Stimulated activated CD8-positive, alpha-beta memory T cell treated with anti-CD3 and anti-CD28 coated beads, Interleukin-7, amount 100 ng/mL, for 48 hours (primary cell): ENCODE data around the gene SPART.

Source experiments
- DNase-seq, 2 donors: peaks; one replicate each; pipeline ENCODE4 v3.0.0-alpha.2; 2020; ENCODE audit warnings: low read depth in 1 of 2; ENCODE audit errors: extremely low read depth in 1 of 2

The SPART gene

GRCh38 chr13:36346222-36347083 lies at the start of gene SPART:
TSS of gene SPART (minus strand) at chr13:36346394. CDS start at chr13:36335830, 10,564 bp downstream.
- peak; percentile 61 to 75 for DNase-seq

GRCh38 chr13:36395280-36395679 lies 49.1 kb upstream of the SPART start:
- no peak for DNase-seq

GRCh38 chr13:36385489-36385888 lies 39.3 kb upstream of the SPART start:
- no peak for DNase-seq

GRCh38 chr13:36382030-36382429 lies 35.8 kb upstream of the SPART start:
- DNase-seq, result no peak

- no peak for DNase-seq
Measured at GRCh38 chr13:36377826-36378468, 31.8 kb upstream of the SPART start.

- DNase-seq, result no peak
Measured at GRCh38 chr13:36374063-36374462, 27.9 kb upstream of the SPART start.

- no peak for DNase-seq
Measured at GRCh38 chr13:36371185-36371584, 25.0 kb upstream of the SPART start.

- DNase-seq, result no peak
Measured at GRCh38 chr13:36370108-36370429, 23.9 kb upstream of the SPART start.

GRCh38 chr13:36369268-36370107 lies 23.3 kb upstream of the SPART start:
- DNase-seq, result no peak

GRCh38 chr13:36366031-36366430 lies 19.8 kb upstream of the SPART start:
- no peak for DNase-seq

- DNase-seq, result no peak
Measured at GRCh38 chr13:36363366-36363863, 17.2 kb upstream of the SPART start.

GRCh38 chr13:36362914-36363313 lies 16.7 kb upstream of the SPART start:
- no peak for DNase-seq

- DNase-seq, result no peak
Measured at GRCh38 chr13:36362251-36362650, 16.1 kb upstream of the SPART start.

GRCh38 chr13:36360903-36361302 lies 14.7 kb upstream of the SPART start:
- DNase-seq, result no peak

- DNase-seq, result no peak
Measured at GRCh38 chr13:36359301-36359950, 13.2 kb upstream of the SPART start.

- DNase-seq, result no peak
Measured at GRCh38 chr13:36358175-36358718, 12.1 kb upstream of the SPART start.

- no peak for DNase-seq
Measured at GRCh38 chr13:36357692-36358091, 11.5 kb upstream of the SPART start.

GRCh38 chr13:36357231-36357630 lies 11.0 kb upstream of the SPART start:
- no peak for DNase-seq

- no peak for DNase-seq
Measured at GRCh38 chr13:36356058-36356457, 9.9 kb upstream of the SPART start.

GRCh38 chr13:36355632-36356031 lies 9.4 kb upstream of the SPART start:
- DNase-seq, result no peak
